Activated CD8-positive, alpha-beta memory T cell treated with anti-CD3 and anti-CD28 coated beads, Interleukin-2, amount 50 U/mL, for 24 hours (primary cell): Measurements from ENCODE around the gene CASZ1.

Source experiments
- DNase-seq: peaks from one replicate; pipeline ENCODE4 v3.0.0-alpha.2; 2020; ENCODE audit errors: extremely low read depth

CASZ1 gene

DNA sequence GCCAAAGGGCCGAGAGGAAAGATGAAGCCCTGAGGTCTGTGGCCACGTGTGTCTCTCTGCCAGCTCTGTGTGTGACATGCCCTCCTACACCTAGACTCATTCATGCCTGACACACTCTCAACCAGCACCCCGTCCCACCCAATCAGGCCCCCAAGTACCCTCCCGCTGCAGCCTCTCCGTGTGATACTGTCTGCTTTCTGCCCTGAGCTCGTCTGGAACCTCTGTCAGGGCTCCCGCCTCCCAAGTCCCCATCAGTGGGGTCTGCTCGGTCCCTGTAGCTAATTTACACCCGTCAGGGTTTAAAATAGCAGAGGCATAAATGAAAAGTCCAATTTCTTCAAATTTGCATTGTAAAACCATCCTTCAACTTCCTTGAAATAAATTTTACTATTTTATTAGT, 20.7 kb downstream of the CASZ1 start:
- no peak for DNase-seq

DNA sequence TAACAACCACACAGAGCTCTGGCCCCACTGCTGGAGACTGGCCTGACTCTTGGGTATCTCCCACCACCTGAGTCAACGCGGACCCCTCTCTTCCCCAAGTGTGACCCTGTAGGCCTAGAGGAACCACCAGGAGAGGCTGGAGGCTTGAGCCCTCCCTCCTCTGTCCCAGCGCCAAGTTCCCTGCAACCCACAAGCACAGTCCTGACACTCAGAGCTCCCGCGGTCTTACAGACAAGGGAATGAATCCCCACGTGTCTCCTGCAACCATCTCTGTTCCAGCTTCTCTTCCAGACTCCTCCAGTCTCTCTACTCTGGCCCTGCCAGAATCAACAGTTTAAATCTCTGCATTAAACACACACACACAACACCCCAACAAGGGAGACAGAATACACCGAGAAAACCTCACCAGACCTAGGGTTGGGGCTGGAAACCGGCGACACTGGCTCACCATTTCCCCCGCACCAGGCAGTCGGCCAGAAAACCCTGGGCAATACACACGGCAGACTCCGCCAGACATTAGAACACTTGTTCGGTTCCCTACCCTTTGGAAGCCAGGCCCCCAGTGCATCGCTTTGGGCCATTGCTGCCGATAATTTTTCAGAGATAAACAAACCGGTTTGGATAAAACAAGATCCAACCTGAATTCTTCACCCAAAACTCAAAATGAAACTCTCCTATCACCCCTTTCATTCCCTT, 21.7 kb downstream of the CASZ1 start:
- DNase-seq = no peak

DNA sequence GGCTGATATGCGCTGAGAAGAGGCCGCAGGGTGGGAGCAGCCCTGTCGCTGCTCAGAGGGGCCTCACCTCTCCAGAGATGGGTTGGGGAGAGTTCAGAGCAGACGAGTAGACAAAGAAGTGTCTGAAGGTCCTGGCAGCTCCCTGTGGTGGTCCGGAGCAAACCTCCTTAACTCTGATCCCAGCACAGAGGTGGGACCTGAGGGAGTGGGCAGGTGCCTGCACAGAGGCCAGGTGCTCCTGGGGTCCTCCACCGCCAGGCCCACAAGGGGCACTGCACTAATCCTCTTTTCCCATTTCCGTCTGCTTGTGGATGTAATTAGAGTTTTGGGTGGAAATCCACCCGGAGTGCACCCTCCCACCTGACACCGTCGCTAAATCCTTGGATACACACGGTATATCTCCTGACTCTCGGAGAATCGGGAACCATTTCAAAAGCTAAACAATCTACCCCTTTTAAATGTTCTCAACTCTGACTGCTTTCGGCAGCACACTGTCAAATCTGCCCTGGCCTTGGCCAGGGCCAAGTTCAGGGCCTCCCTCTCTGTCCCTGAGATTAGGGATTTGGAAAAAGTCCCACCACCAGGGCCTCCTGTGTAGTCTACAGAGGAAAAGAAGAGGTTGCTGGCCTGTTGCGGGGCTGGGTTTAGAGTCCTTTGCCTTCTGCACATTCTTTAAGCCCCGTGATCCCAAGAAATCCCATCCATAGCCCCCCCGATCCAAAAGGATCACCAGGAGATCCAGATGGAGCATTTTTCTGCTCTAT, 22.4 kb downstream of the CASZ1 start:
- DNase-seq = no peak

DNA sequence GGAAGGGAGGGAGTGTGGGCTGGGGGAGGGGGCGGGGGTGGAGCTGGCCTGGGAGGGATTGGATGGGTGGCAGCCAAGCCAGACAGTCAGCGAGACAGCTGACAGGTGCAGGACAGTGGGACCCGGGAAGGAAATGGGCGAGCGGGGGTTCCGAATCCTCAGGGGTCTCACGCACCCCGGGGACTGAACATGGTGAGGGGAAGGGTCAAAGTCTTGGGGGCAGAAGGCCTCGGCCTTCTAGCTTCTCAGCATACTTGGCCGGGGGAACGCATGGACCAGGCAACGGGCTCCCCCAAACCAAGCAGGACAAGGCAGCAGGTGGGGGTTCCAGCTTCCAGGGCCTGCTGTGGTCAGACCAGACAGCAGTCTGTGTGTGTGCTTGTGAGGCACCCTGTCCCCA, 23.1 kb downstream of the CASZ1 start:
- no peak for DNase-seq

DNA sequence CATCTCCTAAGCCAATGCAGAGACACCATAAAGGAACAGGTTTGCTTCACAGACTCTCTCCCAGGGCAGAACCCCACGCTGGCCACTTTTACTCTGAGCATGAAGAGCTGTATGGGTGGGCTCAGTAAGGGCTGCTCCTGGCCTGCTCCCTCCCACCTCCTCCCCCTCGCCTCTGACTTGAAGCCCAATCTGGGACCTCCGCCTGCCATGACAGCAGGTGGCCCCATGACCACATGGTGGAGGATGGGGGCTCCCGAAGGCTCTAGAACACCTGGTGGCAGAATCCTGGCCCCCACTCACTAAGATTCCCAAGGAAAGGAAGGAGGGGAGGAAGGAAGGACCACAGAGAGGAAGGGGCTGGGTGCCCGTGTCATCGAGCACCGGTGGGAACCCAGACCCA, 23.7 kb downstream of the CASZ1 start:
- no peak for DNase-seq

DNA sequence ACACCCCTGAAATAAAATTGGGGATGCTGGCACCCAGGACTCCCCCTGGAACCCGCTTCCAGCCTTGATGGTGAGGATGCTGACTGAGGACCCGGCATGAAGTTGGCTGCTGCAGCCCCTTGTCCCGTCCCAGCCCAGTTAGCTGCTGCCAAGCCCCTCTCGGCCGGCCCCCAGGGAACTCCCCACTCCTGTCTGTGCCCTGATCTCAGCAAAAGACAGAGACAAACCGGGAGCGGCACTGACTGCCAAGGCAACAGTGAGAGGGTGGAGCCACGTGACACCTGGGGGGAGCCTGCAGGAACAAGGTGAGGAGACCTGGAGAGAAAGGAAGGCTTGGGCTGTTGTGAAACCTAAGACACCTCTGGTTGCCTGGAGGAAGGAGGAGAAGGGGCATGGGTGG, 24.7 kb downstream of the CASZ1 start:
- DNase-seq = no peak

DNA sequence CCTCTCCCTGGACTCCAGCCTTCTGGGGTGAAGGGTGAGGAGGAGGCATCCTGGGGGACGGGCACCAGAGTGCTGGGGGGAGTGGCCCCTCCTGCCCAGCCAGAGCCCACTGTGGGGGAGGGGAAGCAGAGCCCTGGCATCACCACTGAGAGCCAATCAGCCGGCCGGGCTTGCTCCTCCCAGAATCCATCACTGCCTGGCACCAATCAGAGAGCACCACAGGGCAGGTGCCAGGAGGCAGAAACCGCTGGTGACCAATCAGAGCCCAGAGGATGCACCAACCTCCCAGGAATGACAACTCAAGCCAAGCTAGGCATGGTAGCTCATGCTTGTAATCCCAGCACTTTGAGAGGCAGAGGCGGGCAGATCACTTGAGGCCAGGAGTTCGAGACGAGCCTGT, 27.9 kb downstream of the CASZ1 start:
- no peak for DNase-seq

DNA sequence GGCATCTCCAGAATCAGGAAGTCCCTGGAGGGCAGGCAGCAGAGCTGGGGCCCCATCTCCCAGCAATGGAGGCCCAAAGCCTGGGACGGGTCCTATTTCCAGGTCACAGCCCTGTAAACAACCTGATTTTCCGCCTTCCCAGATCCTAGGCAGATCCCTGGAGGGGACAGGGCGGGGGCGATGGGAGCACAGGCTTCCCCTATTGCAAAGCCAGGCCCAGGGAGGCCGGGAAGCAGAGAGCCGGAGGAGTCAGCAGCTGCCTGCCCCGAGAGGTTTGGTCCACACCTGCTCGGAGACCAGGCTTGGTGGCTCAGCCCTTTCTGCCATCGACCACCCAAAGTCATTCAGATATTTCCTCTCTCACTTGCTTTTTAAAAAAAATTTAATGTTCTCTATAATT, 29.2 kb downstream of the CASZ1 start:
- DNase-seq = no peak

DNA sequence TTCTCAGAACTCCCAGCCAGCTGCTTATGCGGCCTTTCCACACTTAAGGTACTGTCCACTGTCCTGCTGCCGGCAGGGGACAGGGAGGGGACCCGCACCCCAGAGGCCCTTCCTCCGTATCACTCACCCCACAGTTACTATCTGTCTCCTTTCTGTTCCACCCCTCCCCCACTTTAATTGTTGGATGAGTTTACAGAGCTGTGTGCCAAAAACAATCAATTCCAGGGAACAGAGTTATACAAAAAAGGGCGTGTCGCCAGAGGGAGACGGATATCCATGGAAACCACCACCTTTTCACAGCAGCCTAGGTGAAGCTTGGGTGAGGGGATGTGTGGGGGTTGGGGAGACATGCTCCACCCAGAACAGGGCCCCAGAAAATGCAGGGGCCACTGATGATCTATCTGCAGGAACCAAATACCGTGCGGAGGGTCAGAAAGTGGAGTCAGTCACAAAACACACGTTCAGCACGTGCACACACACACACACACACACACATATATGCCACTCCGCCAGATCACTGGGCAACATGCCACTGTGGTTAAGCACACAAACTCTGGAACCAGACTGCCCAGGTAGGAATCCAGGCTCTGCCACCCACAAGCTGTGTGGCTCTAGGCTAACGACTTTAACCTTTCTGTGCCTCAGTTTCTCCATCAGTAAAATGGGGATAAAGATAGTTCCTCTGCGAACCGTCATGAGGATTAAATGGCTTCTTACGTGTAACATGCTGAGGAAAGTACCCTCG, 30.5 kb downstream of the CASZ1 start:
- DNase-seq = no peak

DNA sequence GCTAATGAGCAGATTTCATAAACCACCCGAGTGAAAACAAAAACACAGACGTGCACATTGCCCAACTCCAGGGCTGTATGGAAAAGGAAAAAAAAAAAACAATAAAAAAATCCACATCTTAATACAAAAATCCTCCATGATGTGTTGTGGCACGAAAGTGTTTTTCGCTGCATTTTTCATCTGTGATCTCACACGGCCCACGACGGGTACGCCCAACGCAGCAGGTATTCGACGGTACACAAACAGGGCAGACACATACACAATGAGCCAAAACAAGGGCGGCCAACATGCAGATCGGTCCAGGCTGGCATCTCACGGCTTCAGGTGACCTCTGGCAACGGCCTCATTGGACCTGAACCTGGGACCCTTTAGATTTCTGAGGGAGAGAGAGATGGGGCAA, 31.1 kb downstream of the CASZ1 start:
- no peak for DNase-seq

DNA sequence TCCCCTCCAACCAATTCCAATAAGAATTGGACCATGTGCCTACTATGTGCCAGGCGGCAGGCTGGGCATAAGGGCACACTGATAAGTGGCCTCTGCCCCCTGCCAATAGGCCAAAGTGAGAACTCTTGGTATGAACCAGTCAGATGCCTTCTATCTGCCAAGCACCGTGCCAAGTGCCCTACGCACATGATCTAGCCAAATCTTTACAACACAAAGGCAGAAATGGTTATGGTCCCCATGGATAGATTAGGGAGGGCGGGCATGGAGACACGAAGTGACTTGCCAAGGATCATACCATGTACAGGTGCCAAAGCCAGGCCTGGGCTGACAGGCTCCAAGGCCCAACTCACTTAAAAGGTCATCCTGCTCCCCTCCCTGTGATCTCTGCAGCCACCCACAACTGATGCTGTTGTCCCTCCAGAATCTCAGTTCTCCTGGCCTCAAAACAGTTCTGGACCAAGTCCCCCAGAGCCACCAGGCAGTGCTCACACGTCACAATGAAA, 32.1 kb downstream of the CASZ1 start:
- no peak for DNase-seq

DNA sequence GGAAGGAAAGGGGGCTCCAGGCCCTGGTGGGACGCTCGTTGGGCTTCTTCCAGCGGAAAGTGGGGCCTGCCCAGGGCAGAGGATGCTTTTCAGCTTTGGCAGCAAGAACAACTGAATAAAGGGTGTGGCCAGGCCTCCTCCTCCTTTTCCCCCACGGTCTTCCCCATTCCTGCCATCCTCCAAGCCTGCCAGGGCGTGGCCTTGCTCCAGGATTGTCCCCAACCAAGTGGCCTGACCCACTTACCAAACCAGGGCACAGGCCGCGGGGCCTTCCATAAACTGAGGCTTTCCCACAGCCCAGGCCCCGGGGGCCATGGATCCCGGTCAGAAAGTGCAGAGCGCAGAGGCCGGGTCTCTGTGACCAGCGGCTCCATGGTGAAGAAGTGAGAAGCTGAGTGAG, 33.6 kb downstream of the CASZ1 start:
- DNase-seq = no peak

DNA sequence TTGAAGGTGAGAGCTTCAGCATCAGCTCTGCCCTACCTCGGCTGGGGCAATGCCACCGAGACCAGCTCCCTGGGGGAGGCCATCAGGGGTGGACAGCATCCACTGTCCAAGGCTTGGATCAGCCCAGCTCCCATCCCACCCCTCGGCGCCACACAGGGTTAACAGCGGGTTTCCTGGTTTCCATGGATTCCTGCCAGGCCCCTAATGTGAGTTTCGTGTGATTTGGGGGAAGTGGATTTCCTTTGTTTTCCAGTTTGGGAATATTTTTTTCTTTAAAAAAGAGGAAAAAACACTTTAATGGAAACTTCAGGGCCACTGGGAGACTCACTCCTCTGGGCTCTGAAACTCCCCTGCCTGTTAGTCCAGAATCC, 34.3 kb downstream of the CASZ1 start:
- DNase-seq = no peak

DNA sequence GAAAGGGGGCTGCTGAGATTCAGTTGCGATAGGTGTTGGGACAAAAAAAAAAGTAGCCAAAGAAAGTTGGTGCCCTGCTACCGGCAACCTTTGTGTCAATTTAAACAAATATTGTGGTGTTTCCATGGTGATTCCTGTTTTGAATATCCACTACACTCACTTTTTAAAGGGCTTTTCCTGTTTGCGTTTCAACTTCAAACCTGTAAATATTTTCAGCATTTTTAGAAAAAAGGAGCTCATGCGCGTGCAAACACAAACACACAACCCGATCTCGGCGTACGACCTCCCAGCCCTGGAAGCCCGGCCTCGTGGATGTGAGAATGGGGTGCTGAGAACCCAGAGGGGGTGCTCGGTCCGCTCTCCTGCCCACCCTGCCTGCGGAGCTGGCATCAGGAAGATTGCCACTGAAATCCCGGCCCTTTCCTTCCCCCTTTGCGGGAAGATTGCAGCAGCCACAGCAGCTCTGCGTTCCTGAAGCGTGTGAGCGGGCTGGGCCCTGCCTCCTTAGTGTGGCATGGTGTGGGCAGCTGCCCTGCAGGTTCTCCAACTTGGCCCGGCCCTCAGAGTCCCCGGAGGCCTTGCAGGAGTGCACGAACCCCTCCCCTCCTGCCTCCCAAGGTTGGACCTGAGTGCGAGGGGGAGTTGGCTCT, 34.8 kb downstream of the CASZ1 start:
- DNase-seq = no peak

DNA sequence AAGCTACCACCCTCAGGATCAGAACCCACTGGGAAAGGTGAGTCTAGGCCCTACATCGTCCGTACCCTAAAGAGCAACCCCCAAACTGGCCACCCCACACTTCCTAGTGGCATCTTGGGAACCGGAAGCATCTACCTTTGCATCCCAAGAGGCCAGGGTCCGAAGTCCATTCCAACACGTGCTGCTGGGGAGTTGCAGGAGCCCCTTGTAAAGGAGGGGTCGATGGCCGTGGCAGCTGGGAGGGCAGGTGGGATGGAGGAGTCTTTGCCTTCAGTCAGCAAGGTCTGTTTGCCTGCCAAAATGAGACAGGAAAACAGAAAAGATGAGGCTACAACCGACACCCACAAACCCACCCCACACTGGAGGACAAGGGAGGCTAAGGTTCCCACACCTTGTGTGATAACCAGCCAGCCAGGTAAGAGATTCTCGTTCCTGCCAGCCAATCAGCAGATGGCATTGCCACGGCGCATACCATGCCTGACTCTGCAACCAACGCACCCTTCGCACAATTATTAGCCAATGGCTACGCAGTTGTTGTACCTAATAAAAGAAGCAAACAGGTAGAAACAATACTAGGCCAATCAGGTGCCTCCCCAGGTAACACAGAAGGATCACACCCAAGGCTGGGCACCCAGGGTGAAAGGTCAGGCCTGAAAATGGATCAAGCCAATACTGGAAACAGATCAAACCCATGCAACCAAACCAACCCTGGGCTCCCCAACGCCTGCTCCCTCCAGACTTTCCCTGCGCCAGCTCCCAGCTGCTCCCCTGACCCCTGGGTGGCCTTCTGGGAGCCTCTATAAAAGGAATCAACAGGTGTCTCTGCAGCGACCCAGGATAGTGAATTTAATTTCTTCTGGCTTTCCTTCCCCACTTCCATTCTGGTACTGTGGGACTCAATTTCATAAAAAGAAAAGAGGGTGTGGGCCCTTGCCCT, 35.6 kb downstream of the CASZ1 start:
- no peak for DNase-seq

DNA sequence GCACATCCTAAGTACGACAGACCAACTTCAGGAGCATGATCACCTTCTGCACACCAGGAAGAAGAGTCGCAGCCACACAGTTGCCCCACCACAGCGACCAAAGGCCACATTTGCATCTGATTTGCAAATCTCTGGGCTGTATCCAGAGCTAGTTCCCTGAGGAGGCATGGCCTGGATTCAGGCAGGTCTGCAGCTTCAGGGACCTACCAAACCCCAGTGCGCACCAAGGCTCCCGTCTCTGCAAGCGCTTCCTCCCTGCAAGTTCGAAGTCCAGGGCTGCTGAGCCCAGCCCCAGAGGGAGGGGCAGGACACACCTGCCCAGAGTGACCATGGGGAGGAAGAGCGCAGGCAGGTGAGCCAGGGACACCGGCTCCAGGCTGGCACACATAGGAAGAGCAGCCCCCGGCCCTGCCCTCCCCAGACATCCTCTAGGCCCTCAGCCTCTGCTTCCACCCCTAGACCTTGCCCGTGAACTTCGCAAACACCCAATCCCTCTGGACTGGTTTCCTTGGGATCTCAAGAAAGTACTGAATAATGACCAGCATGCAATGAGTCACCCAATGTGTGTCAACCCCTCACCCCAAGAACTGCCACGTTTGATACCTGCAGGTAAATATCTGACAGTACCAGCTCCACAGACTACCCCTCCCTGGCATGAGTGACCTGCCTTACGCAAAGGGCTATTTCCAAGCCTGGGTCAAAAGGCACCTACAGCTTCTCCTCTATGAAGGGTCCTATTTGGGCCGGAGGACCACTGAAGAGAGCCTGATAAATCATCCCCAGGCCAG, 36.8 kb downstream of the CASZ1 start:
- no peak for DNase-seq

DNA sequence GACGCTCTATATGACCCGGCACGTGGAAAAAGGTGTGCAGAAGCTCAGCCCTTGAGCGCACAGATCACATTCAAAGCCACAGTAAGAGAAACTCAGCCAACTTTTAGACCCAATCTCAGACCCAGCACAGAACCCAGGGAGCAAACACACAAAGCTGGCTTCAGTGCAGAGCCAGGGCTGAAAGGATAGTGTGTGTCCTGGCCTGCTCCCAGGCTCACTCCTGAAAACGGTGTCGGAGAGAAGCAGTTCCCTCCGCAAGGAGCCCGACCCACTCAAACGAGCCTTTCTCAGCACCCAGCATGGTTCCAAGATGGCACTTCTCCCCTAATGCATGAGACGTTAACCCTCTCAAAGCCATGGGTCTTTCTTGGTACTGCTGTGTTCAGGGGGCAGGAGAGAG, 39.6 kb downstream of the CASZ1 start:
- DNase-seq = no peak

DNA sequence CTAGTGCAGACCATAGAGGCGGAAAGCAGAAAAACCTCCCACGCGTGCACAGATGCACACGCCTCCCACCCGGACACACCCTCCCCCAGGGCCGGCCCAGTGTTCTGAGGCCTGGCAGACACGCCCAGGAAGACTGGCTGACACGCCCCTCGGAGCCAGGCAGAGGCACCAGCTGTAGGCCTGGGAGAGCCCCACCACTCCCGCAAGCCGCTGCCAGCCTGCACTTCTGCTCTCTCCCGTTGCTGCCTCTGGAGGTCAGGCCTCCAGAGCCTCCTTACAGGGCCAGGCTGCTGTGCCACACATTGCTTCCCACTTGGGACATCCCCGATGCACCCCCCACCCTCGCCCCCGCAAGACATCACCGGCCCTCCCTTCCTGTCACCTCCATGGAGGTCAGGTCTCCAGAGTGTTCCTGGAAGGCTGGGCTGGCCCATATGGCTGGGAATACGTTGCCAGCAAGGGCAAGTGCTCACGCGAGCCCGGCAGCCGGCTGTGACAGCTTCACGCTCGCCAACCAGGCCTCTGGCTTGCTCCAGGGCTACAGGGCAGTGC, 40.4 kb downstream of the CASZ1 start:
- peak; percentile 4 for DNase-seq

DNA sequence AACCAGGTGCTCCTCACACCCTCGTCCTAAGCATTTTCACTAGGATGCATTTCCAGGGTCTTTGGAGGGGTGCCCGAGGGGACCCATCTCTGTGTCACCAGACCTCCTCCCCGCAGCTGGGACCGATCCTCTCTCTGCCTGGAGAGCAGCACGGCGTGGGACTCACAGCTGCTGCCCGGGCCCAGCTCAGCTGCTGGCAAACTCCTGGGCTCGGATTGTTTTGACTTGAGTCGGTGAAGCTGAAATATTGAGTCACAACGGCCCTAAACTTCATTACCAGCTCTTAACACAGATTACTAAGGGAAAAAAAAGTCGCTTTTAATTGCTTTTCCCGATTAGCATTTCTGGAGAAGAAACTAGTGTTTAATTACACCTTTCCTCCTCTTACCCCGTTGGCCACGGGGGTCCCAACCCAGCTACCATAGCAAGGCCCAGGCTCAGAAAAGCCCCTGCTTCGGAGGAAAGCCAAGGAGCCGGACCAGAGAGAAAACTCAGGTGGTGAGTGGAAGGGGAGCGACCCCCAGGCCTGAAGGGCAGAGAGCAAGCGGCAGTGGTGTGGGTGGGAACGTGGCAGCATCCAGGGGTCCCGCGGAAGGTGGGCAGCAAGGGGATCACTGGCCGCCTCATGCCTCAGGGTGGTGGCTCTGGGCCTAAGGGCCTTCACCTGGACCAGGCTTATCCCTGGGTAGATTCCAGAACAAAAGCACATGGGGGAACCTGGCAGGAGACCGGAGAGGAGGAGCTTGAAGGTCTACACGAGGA, 41.7 kb downstream of the CASZ1 start:
- DNase-seq = no peak
